ENCODE measurements around the gene SHMT1. TPM values are rescaled to one million over a fixed set of nuclear protein-coding genes. Genes with fewer than 3 reads are reported as not detected.
"Not testable (repeated sequence)": the region's sequence is repeated elsewhere in the genome, so short reads cannot be mapped to it uniquely, and the experiment has no call there.

The SHMT1 gene
- total RNA-seq, 1 experiment from 2014 or later = 20.7 TPM

DNA sequence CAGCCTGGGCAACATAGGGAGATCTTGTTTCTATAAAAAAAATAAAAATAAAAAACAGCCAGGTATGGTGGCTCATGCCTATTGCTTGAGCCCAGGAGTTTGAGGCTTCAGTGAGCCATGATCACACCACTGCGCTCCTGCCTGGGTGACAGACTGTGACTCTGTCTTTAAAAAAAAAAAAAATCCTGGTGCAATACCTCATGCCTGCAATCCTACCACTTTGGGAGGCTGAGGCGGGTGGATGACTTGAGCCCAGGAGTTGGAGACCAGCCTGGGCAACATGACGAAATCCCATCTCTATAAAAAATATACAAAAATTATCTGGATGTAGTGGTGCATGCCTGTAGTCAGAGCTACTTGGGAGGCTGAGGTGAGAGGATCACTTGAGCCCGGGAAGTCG, 15.3 kb upstream of the SHMT1 start:
- not testable (repeated sequence) for DNase-seq (ENCODE audit: low read depth)

DNA sequence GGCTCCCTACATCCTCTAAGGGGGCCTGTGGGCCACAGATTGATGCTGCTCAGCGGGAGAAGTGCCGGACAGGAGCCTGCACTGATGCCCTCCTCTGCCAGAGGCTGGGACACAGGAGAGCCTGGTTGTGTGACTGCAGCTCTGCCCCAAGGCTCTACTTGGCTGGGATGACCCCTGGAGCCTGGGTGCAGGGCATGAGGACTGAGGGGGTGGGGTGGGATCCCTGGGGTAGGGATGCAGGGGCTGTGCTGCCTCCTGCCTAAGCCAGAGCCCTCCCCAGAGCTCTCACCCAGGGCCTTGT, 14.8 kb upstream of the SHMT1 start:
- DNase-seq (ENCODE audit: low read depth) = no peak

DNA sequence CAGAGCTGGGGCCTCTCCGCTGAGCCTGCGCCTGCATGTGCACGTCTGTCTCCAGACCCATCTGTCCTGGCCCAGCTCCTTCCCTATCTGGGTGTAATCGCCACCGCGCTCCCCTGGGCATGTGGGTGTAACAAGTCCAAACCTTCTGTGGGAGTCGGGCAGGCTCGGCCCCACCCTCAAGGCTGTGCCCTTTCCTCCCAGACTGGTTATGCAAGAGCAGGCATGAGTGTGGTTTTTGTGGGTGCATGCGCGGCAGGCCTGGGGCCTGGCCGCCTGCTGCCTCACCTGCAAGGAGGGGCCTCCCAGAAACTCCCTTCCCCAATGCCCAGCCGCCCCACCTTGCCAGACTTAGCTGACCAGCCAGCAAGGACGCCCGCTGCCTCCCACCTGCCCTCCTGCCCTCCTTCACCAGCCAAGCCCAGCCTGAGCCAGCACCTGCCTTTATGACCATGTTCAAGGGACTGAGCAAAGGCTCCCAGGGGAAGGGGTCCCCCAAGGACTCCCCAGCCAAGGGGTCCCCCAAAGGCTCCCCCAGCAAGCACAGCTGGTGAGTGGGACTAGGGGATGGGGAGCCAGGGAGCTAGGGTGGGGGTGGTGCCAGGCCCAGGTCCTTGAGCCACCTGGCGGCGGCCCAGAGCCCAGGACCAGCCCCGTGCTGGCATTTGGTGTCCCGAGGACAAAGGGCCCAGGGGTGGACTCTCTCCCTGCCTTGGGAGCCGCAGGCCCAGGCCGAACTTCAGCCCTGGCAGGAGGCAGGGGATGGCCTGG, 14.3 kb upstream of the SHMT1 start, which contains the start of gene EVPLL:
Gene EVPLL, plus strand, starts transcription at position 342 of the 768 bp plus-strand sequence. CDS start 3,160 bp downstream, outside the sequence.
- no peak for DNase-seq (ENCODE audit: low read depth)

DNA sequence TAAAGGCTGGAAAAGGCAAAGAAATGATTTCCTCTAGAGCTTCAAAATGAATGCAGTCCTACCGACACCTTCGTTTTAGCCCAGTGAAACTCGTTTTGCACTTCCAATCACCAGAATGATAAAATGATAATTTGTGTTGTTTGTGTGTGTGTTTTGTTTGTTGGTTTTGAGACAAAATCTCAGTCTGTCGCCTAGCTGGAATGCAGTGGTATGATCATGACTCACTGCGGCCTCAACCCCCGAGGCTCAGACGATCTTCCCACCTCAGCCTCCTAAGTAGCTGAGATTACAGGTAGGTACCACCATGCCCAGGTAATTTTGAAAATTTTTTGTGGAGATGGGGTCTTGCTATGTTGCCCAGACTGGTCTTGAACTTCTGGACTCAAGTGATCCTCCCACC, 10.9 kb upstream of the SHMT1 start:
- DNase-seq (ENCODE audit: low read depth) = no peak

DNA sequence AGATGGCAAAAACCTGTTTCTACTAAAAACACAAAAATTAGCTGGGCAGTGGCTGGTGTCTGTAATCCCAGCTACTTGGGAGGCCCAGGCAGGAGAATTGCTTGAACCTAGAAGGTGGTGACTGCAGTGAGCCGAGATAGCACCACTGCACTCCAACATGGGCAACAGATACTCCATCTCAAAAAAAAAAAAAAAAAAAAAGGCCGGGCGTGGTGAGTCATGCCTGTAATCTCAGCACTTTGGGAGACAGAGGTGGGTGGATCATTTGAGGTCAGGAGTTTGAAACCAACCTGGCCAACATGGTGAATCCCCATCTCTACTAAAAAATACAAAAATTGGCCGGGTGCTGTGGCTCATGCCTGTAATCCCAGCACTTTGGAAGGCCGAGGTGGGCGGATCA, 9.8 kb upstream of the SHMT1 start:
- DNase-seq (ENCODE audit: low read depth) = not testable (repeated sequence)

DNA sequence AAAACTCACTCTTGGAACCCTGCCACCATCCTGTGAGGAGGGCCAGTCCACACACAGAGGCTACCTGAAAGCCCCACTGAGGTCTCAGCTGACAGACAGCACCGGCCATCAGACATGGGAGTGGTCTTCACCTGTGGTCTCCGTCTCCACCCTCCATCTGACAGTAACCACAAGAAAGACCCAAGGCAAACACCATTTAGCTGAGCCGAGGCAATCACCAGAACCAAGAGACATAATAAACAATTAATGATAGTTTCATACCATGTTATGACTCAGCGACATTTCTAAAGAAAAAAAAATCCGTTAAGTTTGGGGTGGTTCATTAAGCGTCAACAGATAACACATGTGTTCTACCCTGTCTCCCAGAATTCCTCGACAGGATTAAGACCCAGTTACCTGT, 8.1 kb upstream of the SHMT1 start:
- no peak for DNase-seq (ENCODE audit: low read depth)

DNA sequence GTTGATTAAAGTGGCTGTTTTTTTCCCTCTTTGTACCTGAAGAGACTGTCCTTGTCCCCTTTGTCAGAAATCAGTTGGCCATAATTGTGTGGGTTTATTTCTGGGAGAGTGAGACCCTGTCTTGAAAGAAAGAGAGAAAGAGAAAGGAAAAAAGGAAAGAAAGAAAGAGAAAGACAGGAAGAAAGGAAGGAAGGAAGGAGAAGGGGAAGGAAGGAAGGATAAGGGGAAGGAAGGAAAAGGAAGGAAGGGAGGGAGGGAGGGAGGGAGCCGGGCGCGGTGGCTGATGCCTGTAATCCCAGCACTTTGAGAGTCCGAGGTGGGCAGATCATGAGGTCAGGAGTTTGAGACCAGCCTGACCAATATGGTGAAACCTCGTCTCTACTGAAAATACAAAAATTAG, 7.4 kb upstream of the SHMT1 start:
- DNase-seq (ENCODE audit: low read depth) = no peak

DNA sequence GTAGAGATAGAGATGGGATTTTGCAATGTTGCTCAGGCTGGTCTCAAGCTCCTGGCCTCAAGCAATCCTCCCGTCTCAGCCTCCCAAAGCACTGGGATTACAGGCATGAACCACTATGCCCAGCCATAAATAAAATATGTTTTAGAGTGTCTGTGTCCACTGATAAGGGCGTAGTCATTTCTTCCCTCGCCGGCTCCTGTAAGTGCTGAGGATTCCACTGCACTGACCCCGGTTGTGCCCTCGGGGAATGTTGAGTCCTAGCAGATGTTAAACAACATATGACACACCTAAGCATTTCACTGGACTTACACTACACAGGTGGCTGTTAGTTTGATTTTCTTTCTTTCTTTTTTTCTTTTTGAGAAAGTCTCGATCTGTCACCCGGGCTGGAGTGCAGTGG, 5.6 kb upstream of the SHMT1 start:
- no peak for DNase-seq (ENCODE audit: low read depth)

DNA sequence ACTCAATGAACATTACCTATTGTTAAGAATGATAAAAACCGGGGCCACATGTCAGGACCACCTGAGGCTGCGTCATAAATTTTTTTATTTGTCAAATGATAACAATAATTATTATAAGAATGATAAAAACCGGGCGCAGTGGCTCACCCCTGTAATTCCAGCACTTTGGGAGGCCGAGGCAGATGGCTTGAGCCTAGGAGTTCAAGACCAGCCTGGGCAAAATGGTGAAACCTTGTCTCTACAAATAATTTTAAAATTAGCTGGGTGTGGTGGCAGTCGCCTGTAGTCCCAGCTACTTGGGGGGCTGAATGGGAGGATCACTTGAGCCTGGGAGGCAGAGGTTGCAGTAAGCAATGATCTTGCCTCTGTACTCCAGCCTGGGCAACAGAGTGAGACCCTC, 816 bp upstream of the SHMT1 start:
- DNase-seq (ENCODE audit: low read depth) = no peak

DNA sequence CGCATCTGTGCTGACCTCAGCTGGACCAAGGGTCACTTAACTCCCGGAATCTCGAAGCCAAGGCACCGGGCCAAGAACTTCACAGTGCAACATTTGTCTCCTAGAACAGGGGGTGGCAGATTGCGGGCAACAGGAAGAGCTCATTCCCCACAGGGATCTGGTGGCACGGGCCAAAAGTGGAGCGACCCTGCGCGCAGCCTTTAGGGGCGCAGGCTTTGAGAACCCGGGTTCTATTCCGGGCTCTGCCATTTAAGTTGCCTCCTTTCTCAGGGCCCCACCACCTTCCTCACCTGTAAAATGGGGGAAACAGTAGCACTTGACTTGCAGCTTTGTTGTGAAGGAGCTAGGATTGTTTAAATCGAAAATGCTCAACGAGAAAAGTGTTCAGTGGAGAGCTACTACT, 651 bp downstream of the SHMT1 start:
- DNase-seq (ENCODE audit: low read depth) = no peak

DNA sequence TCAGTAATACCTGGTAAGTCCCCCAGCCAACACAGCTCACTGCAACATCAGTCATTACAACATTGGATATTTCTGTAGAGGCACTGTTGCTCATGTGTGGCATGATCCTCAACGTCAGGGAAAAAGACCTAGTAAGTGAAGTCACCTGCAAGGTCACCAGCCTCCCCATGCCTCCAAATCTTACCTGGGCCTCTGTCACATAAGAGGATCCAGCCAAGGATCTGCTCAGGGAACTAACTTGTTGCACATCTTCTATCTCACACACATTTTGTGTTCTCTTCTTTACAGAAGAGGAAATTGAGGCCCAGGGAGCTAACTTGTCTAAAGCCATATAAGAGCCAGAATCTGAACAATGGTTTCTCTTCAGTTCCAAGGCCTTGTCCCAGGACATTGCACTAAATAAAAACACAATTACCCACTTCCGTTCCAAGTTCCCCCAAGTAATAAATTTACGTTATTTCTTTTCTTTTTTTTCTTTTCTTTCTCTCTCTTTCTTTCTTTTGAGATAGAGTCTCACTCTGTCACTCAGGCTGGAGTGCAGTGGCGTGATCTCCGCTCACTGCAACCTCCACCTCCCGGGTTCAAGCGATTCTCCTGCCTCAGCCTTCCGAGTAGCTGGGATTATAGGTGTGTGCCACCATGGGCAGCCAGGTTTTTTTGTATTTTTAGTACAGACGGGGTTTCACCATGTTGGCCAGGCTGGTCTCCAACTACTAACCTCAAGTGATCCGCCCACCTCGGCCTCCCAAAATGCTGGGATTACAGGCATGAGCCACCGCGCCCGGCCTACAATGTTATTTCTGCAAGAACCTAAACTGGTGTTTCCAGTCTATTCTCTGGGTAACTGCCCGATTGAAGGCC, 1.3 kb downstream of the SHMT1 start:
- DNase-seq (ENCODE audit: low read depth) = no peak

DNA sequence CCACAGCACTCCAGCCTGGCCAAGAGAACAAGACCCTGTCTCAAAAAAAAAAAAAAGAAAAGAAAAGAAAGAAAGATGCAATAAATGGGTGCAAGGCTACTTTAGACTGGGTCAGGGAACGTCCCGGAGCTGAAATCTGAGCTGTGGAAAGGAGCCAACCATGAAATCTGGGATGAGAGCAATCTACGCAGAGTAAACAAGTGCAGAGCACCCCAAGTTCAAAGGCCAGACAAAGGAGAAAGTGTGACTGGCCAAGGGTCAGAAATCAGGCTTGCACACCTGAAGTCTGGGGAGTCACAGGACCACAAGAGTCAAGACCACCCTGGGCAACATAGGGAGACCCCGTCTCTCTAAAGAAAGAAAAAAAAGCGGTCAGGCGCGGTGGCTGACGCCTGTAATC, 2.8 kb downstream of the SHMT1 start:
- no peak for DNase-seq (ENCODE audit: low read depth)

DNA sequence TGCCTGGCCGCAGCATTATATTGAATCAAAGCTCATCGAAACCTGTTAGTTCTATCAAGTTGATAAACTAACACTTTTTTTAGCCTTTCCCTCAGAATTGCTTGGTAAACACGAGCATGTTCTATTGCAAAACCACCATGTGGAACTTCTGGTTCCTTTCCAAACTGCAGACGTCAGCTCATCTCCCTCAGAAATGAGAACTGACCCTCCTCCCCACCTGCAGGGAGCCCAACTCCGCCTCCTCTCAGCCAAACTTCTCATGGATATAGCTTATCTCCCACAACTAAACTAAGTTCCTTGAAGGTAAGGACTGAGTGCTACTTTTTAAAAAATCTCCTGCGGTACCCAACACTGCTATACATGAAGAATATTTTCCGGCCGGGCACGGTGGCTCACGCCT, 6.7 kb downstream of the SHMT1 start:
- DNase-seq (ENCODE audit: low read depth) = no peak

DNA sequence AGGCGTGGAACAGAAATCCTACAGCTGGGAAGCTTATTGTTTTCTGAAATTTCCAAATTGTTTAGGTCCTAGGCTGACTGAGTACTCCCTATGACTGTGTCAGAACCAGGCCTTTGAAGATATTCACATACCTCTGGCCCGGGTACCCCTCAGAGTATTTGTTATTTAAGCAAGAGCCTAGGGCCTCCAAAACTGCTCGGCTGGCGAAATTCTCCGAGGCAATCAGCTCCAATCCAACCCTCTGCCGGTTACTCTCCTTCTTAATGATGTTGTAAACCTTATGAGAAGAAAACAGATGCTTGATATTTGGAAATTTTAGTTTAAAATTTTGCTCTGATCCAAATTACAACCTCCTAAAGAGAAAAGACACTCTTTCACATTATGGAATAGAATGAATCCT, 9.8 kb downstream of the SHMT1 start:
- DNase-seq (ENCODE audit: low read depth) = no peak

DNA sequence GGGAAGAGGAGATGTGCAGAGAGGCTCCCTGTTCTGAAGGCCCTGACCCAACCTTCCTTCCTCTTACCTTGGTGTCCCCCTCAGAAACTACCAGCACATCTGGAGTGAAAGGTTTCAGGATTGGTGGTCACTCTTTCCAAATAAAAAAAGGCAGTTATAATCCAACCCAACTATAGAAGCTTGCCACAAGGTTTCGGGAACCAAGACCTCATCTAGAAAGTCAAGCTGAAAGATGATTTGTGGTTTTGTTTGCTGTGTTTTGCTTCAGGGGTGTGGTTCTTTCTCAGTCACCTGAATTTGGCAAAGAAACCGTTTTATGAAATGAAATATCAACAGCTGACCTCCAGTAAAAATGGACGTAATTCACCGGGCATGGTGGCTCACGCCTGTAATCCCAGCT, 19.3 kb downstream of the SHMT1 start:
- no peak for DNase-seq (ENCODE audit: low read depth)

DNA sequence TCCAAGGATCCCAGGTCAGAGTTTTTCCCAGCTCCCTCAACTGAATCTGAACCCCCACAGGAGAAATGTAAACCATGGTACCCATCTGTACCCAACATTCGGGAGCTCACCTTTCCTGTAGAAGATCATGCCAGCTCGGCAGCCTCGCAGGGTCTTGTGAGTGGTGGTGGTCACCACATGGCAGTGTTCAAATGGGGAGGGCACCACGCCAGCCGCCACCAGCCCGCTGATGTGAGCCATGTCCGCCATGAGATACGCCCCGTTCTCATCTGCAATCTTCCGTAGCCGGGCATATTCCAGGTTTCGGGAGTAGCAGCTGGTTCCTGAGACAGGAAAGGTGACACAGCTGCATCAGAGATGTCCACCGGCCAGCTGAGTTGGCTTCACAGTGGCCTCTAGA, 23.4 kb downstream of the SHMT1 start:
- DNase-seq (ENCODE audit: low read depth) = no peak

DNA sequence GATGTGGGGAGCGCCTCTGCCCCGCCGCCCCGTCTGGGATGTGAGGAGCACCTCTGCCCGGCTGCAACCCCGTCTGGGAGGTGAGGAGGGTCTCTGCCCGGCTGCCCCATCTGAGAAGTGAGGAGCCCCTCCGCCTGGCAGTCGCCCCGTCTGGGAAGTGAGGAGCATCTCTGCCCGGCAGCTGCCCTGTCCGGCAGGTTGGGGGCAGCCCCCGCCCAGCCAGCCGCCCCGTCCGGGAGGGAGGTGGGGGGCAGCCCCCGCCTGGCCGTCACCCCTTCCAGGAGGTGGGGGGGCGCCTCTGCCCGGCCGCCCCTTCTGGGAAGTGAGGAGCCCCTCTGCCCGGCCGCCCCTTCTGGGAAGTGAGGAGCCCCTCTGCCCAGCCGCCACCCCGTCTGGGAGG, 25.2 kb downstream of the SHMT1 start:
- not testable (repeated sequence) for DNase-seq (ENCODE audit: low read depth)

DNA sequence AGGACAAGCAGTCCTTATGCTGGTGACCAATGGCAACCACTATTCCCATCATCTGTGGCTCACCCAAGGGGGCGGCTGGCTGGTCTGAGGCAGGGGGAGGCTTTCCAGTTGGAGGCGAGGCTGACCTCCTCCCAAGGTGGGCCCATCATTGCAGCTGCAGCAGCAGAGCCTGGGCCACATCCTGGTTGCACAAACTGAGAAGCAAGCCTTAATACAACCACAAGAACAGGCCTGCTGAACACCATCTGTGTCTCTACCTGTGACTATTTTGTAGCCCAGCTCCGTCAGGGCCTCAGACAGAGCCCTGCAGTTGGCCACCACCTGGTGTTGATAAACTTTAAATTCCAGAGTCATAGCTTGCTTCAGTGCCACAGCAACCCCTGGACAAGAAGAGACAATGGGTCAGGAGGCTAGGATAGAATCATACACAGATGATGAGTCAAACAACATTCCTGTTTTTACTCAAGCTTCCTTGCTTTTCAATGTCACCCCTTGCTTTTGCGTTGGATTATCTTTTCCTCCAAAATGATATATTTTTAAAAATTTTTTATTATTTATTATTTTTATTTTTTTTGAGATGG, 30.4 kb downstream of the SHMT1 start:
- no peak for DNase-seq (ENCODE audit: low read depth)

DNA sequence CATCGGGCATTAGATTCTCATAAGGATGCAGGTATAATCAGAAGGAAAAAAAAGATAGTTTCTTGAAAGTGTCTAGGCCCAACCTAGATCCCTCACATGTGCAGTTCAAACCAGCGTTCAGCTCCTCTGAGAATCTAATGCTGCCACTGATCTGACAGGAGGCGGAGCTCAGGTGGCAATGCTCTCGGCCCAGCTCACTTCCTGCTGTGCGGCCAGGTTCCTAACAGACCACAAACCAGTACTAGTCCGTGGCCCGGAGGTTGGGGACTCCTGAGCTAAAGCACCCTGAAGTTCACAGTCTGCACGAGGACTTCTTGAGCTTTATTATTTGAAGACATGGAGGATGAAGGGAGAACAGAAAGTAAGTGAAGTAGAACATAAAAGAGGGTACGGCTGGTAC, 31.5 kb downstream of the SHMT1 start:
- no peak for DNase-seq (ENCODE audit: low read depth)

DNA sequence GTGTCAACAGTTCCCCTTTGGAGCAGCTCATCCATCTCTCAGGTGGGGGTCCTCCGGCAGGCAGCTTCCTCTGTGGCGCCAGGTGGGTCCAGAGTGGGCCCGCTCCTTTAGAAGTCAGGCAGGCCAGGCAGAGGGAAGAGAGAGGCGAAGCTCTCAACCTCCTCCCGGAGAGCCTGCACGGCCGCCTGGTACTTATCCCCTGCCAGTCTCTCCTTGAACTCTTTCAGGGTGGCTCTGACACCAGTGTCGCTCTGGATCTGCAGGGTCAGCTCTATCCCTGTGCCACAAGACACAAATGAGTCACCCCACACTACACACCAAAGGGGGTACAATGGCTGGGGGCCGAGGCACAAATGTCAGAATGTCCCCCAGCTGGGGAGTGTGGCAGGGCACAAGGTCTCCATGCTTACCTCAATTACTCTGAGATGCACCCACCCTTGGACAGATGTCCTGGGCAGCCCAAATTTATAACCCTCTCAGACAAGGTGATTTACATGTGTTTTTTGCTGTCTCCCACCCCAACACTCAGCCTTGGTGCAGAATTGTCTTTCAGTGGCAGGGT, 34.6 kb downstream of the SHMT1 start:
- DNase-seq (ENCODE audit: low read depth) = no peak

DNA sequence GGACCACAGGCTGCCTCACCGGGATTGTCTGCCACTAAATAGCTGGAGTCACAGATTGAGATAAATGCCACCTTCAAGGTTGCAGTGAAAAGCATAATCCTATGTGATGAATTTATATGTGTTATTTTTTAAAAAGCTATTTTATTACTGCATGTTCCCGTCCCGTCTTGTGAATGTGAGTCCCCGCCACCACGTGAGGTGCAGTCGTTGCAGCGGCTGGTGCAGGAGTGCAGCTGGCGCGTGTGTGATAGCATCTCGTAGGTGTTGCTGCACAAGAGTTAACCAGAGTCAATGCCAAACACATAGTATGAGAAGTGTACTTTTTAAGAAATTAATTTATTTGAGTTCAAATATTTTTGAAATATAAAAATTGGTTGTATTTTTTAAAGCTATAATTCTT, 35.8 kb downstream of the SHMT1 start:
- DNase-seq (ENCODE audit: low read depth) = no peak

DNA sequence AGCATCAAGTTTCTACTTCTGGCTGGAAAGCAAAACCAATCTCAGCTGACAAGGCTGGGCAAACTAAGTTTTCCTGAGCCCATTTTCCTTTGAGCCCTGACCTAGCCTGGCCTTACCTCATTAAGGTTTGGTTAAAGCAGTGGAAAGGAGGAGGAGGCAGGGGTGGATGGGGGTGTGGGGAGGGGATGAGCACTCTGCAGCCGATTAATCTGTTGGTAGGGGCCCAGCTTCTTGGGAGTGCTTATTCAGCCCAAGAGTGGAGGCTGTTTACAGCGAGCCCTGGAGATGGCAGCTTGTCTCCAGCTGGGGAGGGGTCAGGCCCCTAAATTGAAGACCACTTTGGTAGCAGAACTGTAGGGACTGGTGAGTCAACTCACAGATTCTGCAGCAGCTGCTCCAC, 36.3 kb downstream of the SHMT1 start:
- DNase-seq (ENCODE audit: low read depth) = no peak

Measured in HT1080 (cell line).